B cell (primary cell): ENCODE results near the gene C20orf144. TPM values are rescaled to one million over a fixed set of nuclear protein-coding genes. Genes with fewer than 3 reads are reported as not detected.

Experiments used
- ATAC-seq: fragments of 200-7000 bp; cut with Tn5 transposase; one replicate; pipeline ENCODE4 v1.10.0; 2021; ENCODE audit warnings: low read depth, mild to moderate bottlenecking, moderate number of reproducible peaks, moderate library complexity
- CTCF ChIA-PET: fragments of 350-600 bp; sonication (Branson Sonifier 250); formaldehyde crosslinking; loops from one replicate; lab custom pipeline; 2021; ENCODE audit warnings: antibody characterized with exemption, inconsistent platforms; lab: Charles Lee
- POLR2A ChIA-PET: fragments of 350-600 bp; sonication (Branson Sonifier 250); formaldehyde crosslinking; loops from one replicate; lab custom pipeline; 2021; ENCODE audit warnings: antibody characterized with exemption; lab: Charles Lee
- DNase-seq: peaks from one replicate; pipeline ENCODE4 v3.0.0; 2013
- H2AFZ ChIP-seq: 2 replicates; pipeline ENCODE4 v1.6.1; 2012; ENCODE audit warnings: mild to moderate bottlenecking, low read depth, low read length; ENCODE audit not compliant: insufficient read depth, poor library complexity, severe bottlenecking
- H3K27ac ChIP-seq, 2 donors: 1 replicate in 1 of 2; 2 replicates in 1 of 2; pipeline ENCODE4 v1.5.1; 2012 to 2013; ENCODE audit warnings: low read length in 2 of 2, mild to moderate bottlenecking in 2 of 2, moderate library complexity in 1 of 2
- H3K27me3 ChIP-seq, 4 experiments: fragments of 200-600 bp in 1 of 4; sonication (generic) in 1 of 4; replicated peaks in 1 of 4; 1 replicate in 2 of 4; 2 replicates in 2 of 4; pipeline versions ENCODE4 v1.6.1 to v1.7.0; 2013 to 2016; ENCODE audit warnings: low read length in 3 of 4, mild to moderate bottlenecking in 2 of 4, mixed read lengths in 1 of 4, moderate library complexity in 1 of 4; ENCODE audit not compliant: insufficient read depth in 4 of 4, control insufficient read depth in 3 of 4; ENCODE audit errors: control extremely low read depth in 1 of 4
- H3K36me3 ChIP-seq, 2 experiments: replicated peaks in 1 of 2; 1 replicate in 1 of 2; 2 replicates in 1 of 2; pipeline versions ENCODE4 v1.6.1 to v1.7.1; 2013; ENCODE audit warnings: low read length in 1 of 2; ENCODE audit not compliant: insufficient read depth in 2 of 2, control insufficient read depth in 1 of 2; ENCODE audit errors: control extremely low read depth in 1 of 2, extremely low read depth in 1 of 2
- H3K4me1 ChIP-seq, 2 donors: fragments of 200-600 bp in 1 of 2; sonication (generic) in 1 of 2; 1 replicate in 1 of 2; 2 replicates in 1 of 2; pipeline versions ENCODE4 v1.5.1 to v1.6.1; 2013 to 2017; ENCODE audit warnings: low read length in 2 of 2; ENCODE audit not compliant: control insufficient read depth in 2 of 2, insufficient read depth in 2 of 2
- H3K4me2 ChIP-seq: replicated peaks from 2 replicates; pipeline ENCODE3; 2012; ENCODE audit warnings: mild to moderate bottlenecking, low read depth, low read length; ENCODE audit not compliant: poor library complexity, severe bottlenecking
- H3K4me3 ChIP-seq, 5 experiments: fragments of 200-600 bp in 1 of 5; sonication (generic) in 1 of 5; 1 replicate in 3 of 5; 2 replicates in 2 of 5; pipeline versions ENCODE4 v1.5.1 to v1.7.0; 2011 to 2016; ENCODE audit warnings: low read length in 4 of 5, mild to moderate bottlenecking in 4 of 5, low read depth in 2 of 5, control low read depth in 1 of 5, moderate library complexity in 1 of 5; ENCODE audit not compliant: insufficient read depth in 1 of 5; ENCODE audit errors: control extremely low read depth in 1 of 5, extremely low read depth in 1 of 5
- H3K79me2 ChIP-seq: fragments of 200-600 bp; sonication (generic); one replicate; pipeline ENCODE4 v1.6.0; 2016; ENCODE audit warnings: low read length; ENCODE audit not compliant: control insufficient read depth, insufficient read depth
- H3K9ac ChIP-seq: fragments of 200-600 bp; sonication (generic); 2 replicates; pipeline ENCODE4 v1.6.1; 2017; ENCODE audit warnings: mild to moderate bottlenecking, low read length, moderate library complexity
- H3K9me3 ChIP-seq, 3 donors: one replicate each; pipeline versions ENCODE4 v1.6.1 to v1.7.1; 2013; ENCODE audit warnings: low read length in 2 of 3; ENCODE audit not compliant: control insufficient read depth in 2 of 3, insufficient read depth in 1 of 3; ENCODE audit errors: control extremely low read depth in 1 of 3
- H4K20me1 ChIP-seq: 2 replicates; pipeline ENCODE4 v1.6.0; 2012; ENCODE audit warnings: mild to moderate bottlenecking, low read length; ENCODE audit not compliant: insufficient read depth, control insufficient read depth, poor library complexity, severe bottlenecking
- H3K27ac Mint-ChIP-seq: one replicate; pipeline ENCODE4 v1.8.0; 2021; ENCODE audit warnings: mixed read lengths
- H3K27me3 Mint-ChIP-seq: one replicate; pipeline ENCODE4 v1.8.0; 2021; ENCODE audit warnings: mixed read lengths
- H3K4me1 Mint-ChIP-seq: one replicate; pipeline ENCODE4 v1.8.0; 2021; ENCODE audit warnings: mixed read lengths
- H3K4me3 Mint-ChIP-seq: one replicate; pipeline ENCODE4 v1.8.0; 2021; ENCODE audit warnings: mixed read lengths
- H3K9me3 Mint-ChIP-seq: one replicate; pipeline ENCODE4 v1.8.0; 2022; ENCODE audit warnings: mixed read lengths; ENCODE audit not compliant: insufficient read depth
- CTCF ChIP-seq: fragments of 200-600 bp; IDR thresholded peaks from one replicate; pipeline ENCODE4 v1.8.0; 2022; ENCODE audit warnings: antibody characterized with exemption, mild to moderate bottlenecking
- EZH2 ChIP-seq: IDR thresholded peaks from 2 replicates; pipeline ENCODE4 v1.6.1; 2012; ENCODE audit warnings: borderline replicate concordance, low read depth, mild to moderate bottlenecking, moderate library complexity, low read length; ENCODE audit not compliant: insufficient read depth, poor library complexity, severe bottlenecking
- WGBS: methylation state at CpG from one replicate; pipeline ENCODE4 v1.1.5; 2013; ENCODE audit warnings: missing lambda C conversion rate; ENCODE audit not compliant: insufficient coverage; 5-methylcytosine and 5-hydroxymethylcytosine counted together
- intact Hi-C: fragments of 100-400 bp; cut with micrococcal nuclease; formaldehyde crosslinking; loops from one replicate; pipeline ENCODE4 v1.10.0; 2022
- polyA plus RNA-seq: library from polyadenylated mRNA; depleted of rRNA; stranded (reverse); fragments of >200 nt; gene quantifications from 2 replicates; pipeline ENCODE4 v1.2.3, GENCODE V29; 2012
- total RNA-seq, 2 donors: library from RNA; stranded (reverse); fragments of 120-200 nt in 1 of 2; gene quantifications; 1 replicate in 1 of 2; 2 replicates in 1 of 2; pipeline versions ENCODE4 v1.2.3 to v1.2.4, GENCODE V29; 2013 to 2022

Gene C20orf144
- total and polyA plus RNA-seq, 2 donors (not counting 1 experiment from before 2014, with no cell fraction given): 0.27 to 0.44 TPM

DNA sequence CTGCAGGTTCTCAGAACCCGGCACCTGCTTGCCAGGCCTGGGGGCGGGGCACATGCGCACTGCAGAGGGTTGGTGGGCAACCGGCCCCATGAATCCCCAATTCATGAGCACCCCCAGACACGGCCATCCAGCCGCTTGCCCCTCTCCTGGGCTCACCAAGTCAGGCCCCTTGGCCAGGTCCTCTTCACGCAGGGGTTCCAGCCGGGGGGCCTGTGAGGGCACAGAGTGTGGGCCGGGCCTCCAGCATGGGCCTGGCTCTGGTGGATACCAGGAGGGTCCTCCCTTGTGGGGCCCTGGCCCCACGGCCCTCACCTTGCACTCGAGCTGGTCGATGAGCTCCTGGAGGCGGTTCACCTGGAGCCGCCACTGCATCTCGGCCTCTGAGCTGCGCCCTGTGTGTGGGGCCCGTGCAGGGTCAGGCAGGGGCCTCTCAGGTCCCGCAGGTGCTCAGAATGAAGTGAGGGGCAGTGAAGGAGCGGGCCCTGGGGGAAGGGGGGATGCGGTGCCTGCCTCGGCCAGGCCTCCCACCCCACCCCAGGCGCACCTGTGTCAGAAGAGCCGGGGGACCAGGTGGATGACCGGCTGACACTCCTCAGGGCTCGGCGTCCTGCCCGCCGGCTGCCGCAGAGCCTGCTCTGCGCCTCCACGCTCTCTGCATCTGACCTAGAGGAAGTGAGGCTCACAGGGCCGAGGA lies 2.6 kb upstream of the C20orf144 start:
- Histone ChIP-seq H3K79me2 (peaks cover 6% of the 10 kb centered on the region), H3K27ac (no peak overlapping the region), H3K36me3 (no peaks in the 10 kb centered on the region), H2AFZ (no peak overlapping the region), H3K9ac (no peak overlapping the region), H4K20me1 (no peaks in the 10 kb centered on the region), H3K4me2 (no peak overlapping the region), H3K27me3 (no peaks in the 10 kb centered on the region), H3K9me3 (no peaks in the 10 kb centered on the region), H3K4me3 (no peak overlapping the region), H3K4me1 (peaks cover 11 to 16% of the 10 kb centered on the region in 2 donors)
- ChIA-PET POLR2A (no interaction called here), CTCF (interaction anchor here (0.6 to 1.0 kb wide), 2 partner anchors 8 to 155 kb away, joined by 3 read pairs; no protein-coding TSS in a partner anchor)
- no peak for TF ChIP-seq CTCF
- TF ChIP-seq EZH2: no peak
- WGBS: 96% methylated on average over 32 of the region's 32 CpGs
- Mint-ChIP-seq H3K9me3 (no peaks in the 10 kb centered on the region), H3K27ac (no peak overlapping the region), H3K4me1 (peaks cover 9% of the 10 kb centered on the region), H3K4me3 (no peak overlapping the region), H3K27me3 (no peaks in the 10 kb centered on the region)
- intact Hi-C loops: loop anchor here (5.0 kb wide), 1 partner anchor 453 kb away; the partner anchor contains the start of gene EIF2S2
- no peak for DNase-seq
- ATAC-seq: no peak

DNA sequence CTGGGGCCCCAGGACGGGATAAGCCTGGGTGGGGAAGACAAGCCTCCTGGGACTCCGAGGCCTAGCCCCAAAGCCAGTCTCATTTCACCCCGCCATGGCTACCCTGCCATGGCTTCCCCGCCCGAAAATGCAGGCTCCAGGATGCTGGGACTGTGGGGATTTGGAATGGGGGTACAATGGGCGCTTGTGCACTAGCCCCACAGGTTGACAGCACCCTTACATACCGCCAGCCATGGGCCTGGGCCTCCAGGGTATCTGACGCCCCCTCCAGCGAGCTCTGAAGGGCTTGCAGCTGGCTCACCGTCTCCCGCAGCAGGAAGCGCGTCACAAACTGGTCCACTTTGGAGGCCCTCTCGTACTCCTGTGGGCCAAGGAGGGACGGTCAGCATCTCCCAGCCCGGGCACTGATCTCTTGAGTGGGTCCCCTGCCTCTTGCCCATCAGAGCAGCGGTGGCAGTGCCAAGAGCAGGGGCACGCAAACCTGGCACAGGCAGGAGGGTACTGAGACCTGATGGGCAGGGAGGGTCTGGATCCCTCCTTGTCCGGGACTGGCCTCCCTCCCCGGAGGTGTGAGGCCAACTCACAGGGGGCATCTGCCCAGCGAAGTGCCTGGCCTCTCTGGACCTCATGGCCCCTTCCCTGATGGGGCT lies 2.0 kb upstream of the C20orf144 start:
- Mint-ChIP-seq H3K4me1 (peaks cover 14% of the 10 kb centered on the region), H3K9me3 (no peaks in the 10 kb centered on the region), H3K4me3 (no peak overlapping the region), H3K27ac (no peak overlapping the region), H3K27me3 (no peaks in the 10 kb centered on the region)
- Histone ChIP-seq H3K4me2 (no peak overlapping the region), H3K27me3 (no peaks in the 10 kb centered on the region), H3K9me3 (no peaks in the 10 kb centered on the region), H2AFZ (no peak overlapping the region), H3K4me3 (no peak overlapping the region), H3K79me2 (peaks cover 6% of the 10 kb centered on the region), H3K4me1 (peaks cover 11 to 18% of the 10 kb centered on the region in 2 donors), H4K20me1 (no peaks in the 10 kb centered on the region), H3K36me3 (no peaks in the 10 kb centered on the region), H3K9ac (no peak overlapping the region), H3K27ac (no peak overlapping the region)
- DNase-seq: no peak
- TF ChIP-seq CTCF (no peak), EZH2 (no peak)
- ATAC-seq: no peak
- intact Hi-C loops: loop anchor here (5.0 kb wide), 1 partner anchor 452 kb away; the partner anchor contains the start of gene EIF2S2
- 98% methylated on average over 18 of the region's 21 CpGs for WGBS
- ChIA-PET CTCF (no interaction called here), POLR2A (no interaction called here)
